NCI-H345 treated with DMSO at 0.1 percent for 48 hours (cell line): ENCODE measurements around the gene CSNK1D.

ENCODE experiments used
- DNase-seq: peaks from one replicate; lab custom pipeline; 2025; ENCODE audit not compliant: unreplicated experiment; lab: John Stamatoyannopoulos, UW

The CSNK1D gene

DNA sequence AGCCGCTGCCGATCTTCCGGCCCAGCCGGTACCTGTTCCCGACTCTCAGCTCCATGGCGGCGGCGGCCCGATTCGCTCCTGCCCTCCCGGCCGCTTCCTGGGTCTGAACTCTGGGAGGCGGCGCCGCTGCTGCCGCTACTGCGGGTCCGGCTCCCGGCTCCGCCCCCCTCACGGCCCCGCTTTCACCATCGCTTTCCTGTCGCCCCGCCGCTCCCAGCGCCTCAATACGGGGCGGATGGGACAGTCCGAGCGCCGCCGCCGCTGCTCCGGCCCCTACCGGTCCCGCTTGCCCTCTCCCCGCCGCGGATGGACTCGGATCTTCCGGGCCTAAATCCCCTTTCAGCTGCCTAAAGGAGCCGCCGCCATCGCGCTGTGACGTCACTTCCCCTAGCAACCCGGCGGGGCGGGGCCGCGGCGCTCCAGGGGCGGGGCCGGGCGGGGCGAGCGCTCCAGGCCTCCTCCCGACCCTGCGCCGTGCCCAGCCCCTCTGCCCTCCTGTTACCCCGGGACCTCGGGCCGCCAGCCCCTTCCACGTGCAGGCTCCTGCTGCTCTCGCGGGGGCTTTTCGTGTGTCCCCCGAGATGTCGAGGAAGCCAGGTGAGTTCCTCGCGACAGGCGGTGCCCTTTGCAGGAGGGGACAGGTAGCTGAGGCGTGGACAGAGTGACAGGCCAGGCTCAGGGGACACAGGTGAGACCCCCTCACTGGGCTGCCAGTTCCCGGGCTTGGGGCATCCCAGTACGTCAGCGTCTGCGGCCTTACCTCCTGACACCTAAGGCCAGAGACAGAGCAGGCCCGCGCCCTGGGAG, at the start of gene CSNK1D:
Gene CSNK1D, minus strand, starts transcription at position 374 of the 807 bp plus-strand sequence. Its CDS starts 319 bp downstream, at position 55.
- peak; percentile 85 for DNase-seq

DNA sequence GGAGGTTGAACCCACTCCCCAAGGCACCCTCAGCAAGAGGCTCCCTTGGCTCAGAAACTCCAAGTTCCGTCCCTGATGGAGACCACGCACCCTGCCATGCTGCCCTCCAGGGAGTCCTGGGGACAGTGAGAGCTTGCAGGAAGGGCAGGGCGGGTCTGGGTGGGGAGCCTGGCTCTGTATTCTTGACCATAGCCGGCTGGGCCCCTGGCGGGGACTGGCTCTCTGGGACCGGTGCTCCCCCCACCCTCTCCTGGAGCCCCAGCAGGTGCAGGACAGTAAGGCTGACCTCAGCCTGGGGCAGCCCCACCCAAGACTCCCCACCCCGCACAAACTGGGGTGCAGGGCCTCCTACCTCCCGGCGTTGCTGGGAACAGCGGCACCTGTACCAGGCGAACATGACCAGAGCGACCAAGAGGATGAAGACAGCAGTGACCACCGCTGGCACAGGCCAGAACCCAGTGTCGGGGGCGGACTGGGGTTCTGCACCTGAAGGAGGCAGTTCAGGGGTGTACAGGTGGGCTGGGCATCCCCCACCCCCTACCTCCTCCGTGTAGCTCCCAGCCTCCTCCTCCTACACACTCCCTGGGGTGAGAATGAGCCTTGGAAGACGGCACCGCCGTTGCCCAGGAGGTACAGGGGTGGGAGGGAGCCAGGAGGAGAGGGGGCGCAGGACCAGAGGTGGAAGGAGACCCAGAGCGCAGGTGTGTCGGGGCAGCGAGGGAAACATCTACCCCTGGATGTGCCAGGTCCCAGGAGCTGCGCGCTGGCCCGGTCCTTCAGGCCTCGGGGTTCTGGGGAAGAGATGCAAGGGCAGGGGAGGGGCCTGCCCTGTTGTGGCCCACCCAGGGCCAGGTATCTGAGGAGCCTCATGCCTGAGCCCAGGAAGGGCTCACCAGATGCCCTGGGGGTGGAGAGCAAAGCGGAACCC, 49.3 kb upstream of the CSNK1D start:
- DNase-seq: no peak

DNA sequence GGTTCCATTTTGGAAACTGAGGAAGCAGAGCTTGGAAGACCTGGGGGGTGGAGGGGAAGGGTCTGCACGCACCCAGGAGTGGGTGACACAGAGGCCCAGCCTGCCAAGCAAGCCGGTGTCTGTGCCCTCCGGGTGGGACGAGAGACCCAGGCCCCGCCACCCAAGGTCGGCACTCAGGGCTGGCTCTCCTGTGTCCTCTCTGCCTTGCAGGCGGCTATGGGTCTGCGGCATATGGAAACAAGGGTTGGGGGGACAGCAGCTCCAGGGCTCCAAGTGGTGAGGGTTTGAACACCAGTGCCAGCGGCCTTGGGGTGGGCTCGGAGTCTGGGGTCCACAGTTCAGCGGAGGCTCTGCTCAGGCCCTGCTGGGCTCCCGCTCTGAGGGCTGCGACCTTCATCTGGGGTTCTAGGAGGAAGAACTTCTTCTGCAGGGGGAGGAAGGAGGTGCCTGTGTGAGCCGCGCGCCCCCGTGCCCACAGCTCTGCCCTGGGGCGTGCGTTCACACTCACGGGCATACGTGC, 48.5 kb upstream of the CSNK1D start:
- DNase-seq: no peak

DNA sequence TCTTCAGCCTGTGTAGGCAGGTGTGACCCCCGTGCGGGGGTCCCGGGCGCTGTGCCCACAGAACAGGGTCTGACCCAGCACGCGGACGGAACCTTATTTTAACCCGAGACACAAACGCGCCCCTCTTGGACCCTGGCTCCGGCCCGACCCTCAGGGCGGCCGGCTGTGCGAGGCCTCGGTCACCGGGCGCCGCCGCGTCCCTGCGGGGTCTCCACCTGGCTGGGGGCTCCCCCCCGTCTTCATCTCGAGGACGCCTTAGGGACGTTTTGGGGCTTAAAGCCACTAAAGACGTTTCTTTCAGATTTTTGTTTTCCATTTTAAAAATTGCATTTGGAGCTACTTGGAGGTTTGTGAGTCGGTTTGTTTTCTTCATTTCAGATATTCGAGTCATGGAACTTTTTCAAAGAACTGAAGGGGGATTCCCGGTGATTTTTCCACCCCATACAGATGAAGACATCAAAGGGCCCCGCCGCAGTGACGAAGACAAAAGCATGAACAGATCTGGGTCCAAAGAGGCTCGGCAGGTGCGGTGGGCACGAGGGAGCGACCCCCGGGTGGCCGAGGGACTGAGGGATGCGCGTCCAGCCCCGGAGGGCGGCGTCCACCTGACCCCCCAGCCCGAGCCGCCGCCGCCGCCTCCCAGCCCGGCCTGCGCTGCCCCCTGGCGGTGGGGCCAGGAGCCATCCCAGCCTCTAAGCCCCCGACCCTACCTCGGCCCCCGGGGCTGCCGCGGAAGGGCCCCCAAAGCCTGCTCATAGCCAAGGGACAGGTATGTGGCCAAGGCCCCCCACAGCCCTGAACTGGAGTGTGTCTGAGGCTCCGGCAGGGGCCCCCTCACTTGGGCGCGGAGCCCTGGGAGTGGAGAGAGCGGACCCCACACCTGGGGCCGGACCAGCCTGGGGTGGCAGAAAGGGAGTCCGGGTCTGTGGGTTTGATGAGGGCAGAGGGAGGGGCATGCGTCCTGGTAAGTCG, 47.7 kb upstream of the CSNK1D start:
- DNase-seq: no peak

DNA sequence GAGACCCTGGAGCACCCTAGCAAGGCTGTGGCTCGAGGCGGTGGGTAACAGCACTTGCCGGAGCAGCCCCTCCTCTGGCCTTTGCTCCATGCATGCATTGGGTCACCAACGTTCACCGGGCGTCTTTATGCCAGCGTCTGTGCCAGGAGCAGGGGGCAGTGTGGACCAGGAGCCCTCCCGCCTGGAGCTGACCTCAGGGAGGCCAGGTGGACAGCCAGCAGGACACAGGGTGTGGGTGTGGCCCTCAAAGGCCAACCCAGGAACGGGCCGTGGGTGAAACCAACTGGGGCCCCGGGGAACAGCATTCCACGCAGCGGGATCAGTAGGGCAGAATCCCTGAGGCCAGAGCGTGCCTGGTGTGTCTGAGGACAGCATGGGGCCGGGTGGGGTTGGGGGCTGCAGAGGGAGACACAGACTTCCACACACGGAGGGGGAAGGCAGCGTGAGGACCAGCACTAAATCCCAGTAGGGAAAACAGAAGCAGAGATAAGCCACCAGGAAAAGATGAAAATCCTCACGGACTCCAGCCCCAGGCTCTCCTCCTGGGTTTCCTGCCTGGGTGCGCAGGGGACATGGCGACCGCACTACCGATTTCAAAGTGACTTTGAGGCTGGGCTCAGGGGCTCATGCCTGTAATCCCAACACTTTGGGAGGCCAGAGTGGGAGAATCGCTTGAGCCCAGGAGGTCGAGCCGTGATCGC, 46.8 kb upstream of the CSNK1D start:
- no peak for DNase-seq

DNA sequence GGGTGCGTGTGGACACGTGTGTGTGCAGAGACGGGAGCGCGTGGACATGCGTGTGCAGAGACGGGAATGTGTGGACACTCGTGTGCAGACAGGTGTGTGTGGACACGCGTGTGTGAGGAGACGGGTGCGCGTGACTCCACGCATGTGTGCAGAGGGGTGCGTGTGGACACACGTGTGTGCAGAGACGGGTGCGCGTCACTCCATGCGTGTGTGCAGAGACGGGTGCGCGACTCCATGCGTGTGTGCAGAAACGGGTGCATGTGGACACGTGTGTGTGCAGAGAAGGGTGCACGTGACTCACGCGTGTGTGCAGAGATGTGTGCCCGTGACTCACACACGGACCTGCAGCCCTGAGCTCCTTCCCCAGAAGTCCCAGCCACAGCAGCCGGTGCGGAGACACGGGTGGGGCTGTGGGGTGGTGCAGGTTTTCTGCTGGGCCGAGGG, 46.1 kb upstream of the CSNK1D start:
- no peak for DNase-seq

DNA sequence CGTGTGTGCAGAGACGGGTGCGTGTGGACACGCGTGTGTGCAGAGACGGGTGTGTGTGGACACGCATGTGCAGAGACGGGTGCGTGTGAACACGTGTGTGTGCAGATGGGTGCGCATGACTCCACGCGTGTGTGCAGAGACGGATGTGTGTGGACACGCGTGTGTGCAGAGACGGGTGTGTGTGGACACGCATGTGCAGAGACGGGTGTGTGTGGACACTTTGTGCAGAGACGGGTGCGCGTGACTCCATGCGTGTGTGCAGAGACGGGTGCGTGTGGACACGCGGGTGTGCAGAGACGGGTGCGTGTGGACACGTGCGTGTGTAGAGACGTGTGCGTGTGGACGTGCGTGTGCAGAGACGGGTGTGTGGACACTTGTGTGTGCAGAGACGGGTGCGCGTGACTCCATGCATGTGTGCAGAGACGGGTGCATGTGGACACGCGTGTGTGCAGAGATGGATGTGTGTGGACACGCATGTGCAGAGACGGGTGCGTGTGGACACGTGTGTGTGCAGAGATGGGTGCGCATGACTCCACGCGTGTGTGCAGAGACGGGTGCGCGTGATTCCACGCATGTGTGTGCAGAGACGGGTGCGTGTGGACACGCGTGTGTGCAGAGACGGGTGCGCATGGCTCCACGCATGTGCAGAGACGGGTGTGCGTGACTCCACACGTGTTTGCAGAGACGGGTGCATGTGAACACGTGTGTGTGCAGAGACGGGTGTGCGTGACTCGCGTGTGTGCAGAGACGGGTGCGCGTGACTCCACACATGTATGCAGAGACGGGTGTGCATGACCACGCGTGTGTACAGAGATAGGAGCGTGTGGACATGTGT, 45.5 kb upstream of the CSNK1D start:
- no peak for DNase-seq

DNA sequence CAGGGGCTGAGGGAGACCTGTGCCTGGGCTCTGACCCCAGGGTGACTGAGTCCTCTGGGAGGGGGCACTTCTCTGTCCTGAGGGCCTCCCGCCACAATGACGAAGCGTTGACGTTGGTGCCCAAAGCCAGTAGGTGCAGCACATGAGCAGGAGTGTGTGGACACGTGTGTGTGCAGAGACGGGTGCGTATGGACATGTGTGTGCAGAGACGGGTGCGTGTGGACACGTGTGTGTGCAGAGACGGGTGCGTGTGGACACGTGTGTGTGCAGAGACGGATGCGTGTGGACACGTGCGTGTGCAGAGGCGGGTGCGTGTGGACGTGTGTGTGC, 44.6 kb upstream of the CSNK1D start:
- no peak for DNase-seq

DNA sequence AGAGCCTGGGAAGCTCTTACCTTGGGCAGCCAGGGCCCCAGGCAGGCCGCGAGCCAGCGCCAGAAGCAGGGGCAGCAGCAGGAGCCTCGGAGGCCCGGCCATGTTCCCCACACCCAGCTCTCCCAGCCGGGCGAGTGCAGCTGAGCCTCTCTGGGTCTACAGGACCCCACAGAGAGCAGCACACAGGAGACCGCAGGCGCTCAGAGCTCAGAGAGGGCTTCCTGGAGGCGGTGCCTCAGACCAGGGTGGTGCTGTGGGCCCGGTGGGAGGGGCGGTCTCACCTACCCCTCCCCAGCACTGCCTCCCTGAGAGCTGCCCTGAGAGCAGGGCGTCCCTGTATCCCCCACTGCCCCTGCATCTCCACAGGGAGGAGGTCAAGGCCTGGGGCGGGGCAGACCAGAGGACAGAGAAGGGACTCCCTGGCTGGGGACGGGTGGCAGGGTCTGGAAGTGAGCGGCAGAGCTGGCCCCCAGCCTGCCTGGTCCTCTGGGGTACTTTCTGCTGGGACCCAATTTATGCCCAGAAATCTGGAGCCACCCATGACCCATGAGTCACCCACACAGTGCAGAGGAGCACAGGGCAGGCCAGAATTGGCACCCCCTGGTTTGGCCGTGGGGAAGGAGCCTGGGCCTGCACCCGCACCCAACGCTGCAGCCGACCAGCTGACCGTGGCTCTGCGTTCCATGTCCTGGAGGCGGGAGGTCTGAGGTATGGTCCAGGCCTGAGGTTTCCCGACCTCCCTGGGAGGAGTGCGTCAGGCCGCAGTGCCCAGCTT, 44.1 kb upstream of the CSNK1D start, which contains the start of gene CD7:
Gene CD7, minus strand, starts transcription at position 215 of the 775 bp plus-strand sequence. Its CDS starts 113 bp downstream, at position 102.
- no peak for DNase-seq

DNA sequence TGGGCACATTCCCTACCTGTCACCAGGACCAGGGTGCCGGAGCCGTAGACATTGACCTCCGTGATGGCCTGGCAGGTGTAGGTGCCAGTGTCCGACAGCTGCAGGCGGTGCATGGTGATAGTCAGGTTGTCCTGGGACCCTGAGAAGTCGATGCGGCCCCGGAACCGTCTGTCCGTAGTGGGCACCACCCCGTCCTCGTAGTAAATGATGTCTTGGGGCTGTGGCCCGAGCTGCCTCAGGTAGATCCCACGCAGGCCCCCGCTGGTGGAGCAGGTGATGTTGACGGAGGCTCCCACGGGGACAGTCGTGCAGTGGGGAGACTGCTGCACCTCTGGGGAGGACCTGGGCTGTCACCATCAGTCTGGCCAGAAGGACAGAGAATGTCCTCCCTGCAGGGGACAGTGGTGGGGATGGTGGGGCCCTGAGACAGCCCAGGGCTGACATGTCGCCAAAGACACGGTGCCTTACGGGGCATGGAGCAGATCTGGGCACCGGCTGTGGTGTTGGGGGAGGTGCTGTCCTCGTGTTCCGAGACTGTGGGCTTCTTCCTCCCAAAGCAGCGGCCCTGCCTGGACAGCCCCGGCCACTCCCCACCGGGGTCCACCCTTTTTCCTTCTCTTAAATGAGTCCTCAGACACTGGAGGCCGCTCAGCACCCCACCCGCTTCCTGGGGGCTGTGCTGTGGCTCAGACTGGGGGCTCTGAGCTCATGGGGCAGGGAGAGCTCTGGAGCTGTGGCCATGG, 43.3 kb upstream of the CSNK1D start:
- DNase-seq: no peak

DNA sequence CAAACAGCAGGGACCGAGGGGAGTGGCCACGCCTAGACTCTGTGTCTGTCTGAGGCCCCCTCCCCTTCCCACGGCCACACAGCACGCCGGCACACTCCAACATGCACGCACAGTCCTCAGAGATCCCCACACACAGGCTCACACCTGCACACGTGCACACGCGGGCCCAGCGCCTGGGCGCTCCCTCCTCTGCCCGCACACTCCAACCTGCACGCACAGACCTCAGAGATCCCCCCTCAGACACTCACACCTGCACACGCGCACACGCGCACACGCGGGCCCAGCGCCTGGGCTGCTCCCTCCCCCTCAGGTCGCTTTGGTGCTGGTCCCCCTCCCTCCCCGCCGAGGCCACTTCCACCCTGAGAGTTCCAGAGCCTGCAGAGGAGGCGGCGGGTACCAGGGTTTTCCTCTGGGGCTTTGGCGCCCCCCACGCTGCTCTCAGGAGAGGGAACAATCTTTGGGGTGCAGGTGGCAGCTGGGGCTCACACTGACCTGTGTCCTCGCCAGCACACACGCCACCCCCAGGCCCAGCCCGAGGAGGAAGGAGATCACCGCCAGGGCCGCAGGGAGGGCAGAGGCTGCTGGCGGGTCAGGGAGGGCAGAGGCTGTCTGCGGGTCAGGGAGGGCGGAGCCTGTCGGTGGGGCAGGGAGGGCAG, 42.3 kb upstream of the CSNK1D start:
- no peak for DNase-seq

DNA sequence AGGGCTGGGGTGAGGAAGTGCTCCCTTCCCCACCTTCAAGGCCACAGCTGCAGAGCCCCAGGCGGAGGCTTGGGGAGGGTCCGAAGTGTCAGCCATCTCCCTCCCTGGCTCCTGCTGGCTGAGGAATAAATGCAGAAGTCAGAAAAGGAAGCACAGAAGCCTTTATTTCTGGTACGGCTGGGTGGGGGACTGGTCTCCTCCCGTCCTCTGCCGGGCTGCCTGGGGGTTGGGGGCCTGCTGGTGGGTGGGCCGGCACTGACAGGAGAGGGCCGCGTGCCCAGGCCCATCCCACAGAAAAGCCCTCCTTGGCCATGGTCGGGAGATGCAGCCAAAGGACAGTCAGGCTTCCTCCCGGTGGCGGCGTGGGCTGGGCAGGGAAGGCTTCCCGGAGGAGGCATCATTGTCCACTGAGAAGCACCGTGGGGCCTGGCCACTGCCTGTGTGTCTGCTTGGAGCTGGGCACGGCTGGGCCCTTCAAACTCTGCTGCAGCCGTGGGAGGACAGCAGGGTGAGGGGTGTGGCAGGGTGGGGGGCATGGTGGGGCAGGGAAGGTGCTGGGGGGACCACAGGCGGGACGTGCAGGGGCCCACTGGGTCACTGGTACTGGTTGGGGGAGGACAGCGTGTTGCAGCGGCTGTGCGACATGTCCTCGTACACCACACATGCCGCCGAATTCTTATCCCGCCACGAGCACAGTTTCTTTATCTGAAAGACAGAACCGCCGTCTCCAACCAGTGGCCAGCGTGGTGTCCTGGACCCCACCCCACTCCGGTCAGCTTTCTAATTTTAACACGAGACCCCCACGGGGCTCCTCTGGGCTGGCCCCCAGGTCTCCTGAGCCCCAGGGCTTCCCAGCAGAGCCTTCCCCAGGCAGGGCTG, 41.5 kb upstream of the CSNK1D start:
- no peak for DNase-seq

DNA sequence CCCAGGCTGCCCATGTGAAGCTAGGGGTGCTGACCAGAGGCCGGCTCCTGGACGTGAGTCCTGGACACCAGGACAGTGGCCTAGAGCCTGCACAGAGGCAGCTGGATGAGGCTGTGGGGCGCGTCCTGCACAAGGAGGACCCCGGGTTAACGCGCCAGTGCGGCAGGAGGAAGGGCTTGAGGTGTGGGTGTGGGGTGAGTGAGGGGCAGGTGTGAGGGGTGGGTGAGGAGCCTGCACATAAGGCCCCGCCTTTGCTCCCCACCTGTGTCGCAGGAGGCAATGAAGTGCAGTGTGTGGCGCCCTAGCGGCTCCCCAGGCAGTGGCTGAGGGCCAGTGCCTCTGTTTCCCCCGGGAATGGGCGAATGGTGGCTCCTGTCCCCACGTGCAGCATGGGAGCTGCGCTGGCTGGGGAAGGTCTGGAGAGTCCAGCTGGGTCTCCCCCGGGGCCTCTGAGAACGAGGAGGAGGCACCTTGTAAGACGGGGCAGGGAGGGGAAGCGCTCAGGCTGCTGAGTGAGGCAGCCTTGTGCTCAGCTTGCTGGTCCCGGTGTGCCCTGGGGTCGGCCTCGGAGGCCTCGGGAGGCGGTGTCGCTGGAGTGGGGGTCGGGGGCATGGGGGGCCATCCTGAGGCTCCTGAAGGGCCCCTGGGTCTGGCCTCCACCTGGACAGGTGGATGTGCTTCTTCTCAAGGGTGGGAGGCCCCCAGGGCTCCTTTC, 40.7 kb upstream of the CSNK1D start:
- no peak for DNase-seq

DNA sequence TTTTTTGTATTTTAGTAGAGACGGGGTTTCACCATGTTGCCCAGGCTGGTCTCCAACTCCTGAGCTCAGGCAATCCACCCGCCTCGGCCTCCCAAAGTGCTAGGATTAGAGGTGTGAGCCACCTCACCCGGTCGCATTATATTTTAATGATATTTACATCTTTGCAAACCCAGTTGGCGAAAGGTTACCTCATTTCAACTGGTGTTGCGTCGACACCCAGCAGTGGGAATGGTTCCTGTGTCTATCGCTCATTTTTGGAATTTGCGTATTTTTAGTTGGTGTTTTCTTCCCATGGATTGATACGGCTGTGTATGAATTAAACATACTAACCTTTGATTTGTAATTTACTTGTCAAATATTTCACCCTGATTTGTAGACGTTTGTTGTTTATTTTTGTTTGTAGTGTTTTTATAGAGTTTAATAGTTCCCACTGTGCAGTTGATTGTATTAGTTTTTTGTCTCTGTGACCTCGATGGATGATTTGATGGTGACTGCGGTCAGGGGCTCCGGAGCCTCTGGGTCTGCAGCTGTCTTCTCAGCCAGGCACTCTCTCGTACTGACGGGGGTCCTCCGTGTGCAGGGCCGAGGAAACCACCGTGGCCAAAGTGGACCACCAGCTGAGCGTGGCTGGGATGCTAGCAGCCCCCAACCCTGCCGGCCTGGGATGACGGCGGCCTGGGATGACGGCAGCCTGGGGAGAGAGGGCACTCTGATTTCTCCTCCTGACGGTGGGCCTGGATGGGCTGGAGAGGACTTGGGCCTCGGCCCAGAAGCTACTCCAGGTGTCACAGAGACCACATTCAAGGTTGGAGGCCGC, 39.9 kb upstream of the CSNK1D start:
- no peak for DNase-seq

DNA sequence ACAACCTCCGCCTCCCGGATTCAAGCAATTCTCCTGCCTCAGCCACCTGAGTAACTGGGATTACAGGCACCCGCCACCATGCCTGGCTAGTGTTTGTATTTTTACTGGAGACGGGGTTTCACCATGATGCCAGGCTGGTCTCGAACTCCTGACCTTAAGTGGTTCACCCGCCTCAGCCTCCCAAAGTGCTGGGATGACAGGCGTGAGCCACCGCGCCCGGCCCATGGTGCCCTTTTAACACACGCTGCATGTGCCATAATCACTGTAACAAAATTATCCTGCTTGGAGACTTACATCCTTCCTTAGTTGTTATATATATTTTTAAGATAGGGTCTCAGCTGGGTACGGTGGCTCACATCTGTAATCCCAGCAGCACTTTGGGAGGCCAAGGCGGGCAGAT, 38.5 kb upstream of the CSNK1D start:
- DNase-seq: no peak
